Muscle layer of colon (tissue), 2 donors: Measurements from ENCODE around the gene RBM26.
"Not testable (repeated sequence)": the region's sequence is repeated elsewhere in the genome, so short reads cannot be mapped to it uniquely, and the experiment has no call there.

Source experiments
- H3K27ac ChIP-seq: one replicate; pipeline ENCODE4 v1.7.0; 2013; ENCODE audit warnings: low read depth, mild to moderate bottlenecking, low read length, moderate library complexity
- H3K27me3 ChIP-seq, 2 donors: one replicate each; pipeline ENCODE4 v1.7.0; 2013; ENCODE audit warnings: low read length in 2 of 2, mild to moderate bottlenecking in 2 of 2; ENCODE audit not compliant: insufficient read depth in 2 of 2, control insufficient read depth in 1 of 2
- H3K36me3 ChIP-seq: one replicate; pipeline ENCODE4 v1.7.0; 2013; ENCODE audit warnings: mild to moderate bottlenecking, low read length; ENCODE audit not compliant: insufficient read depth
- H3K4me1 ChIP-seq: one replicate; pipeline ENCODE4 v1.7.0; 2013; ENCODE audit warnings: mild to moderate bottlenecking, low read length; ENCODE audit not compliant: insufficient read depth
- H3K4me3 ChIP-seq, 2 donors: one replicate each; pipeline ENCODE4 v1.7.0; 2013; ENCODE audit warnings: low read length in 2 of 2, low read depth in 1 of 2, mild to moderate bottlenecking in 1 of 2, moderate library complexity in 1 of 2
- H3K9ac ChIP-seq: one replicate; pipeline ENCODE4 v1.7.0; 2013; ENCODE audit warnings: low read length
- H3K9me3 ChIP-seq: one replicate; pipeline ENCODE4 v1.7.0; 2013; ENCODE audit warnings: mild to moderate bottlenecking, low read length
- donor health status: abdominal sarcoma.
- donor health status: Adenocarcinoma of cecum.

RBM26 gene

DNA sequence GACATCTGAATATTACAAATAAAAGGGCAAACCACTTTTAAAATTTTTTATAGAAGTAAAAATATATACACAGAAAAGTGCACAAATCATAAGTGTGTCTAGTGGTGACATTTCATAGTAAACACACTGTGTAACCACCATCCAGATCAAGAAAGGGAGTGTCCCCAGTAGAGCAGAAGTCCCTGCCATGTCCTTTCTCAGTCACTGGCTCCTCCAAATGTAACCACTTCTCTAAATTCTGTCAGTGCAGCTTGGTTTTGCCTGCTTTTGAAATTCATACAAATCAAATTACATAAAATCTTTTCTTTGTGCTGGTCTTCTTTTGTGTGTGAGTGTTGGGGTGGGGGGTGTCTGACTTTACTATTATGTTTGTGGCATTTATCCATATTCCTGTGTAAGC is 116.5 kb downstream of the RBM26 start:
- Histone ChIP-seq H3K9me3 (no peaks in the 10 kb centered on the region), H3K9ac (no peak overlapping the region), H3K27me3 (no peaks in the 10 kb centered on the region), H3K4me1 (no peaks in the 10 kb centered on the region), H3K4me3 (no peak overlapping the region), H3K27ac (no peak overlapping the region), H3K36me3 (no peaks in the 10 kb centered on the region)

DNA sequence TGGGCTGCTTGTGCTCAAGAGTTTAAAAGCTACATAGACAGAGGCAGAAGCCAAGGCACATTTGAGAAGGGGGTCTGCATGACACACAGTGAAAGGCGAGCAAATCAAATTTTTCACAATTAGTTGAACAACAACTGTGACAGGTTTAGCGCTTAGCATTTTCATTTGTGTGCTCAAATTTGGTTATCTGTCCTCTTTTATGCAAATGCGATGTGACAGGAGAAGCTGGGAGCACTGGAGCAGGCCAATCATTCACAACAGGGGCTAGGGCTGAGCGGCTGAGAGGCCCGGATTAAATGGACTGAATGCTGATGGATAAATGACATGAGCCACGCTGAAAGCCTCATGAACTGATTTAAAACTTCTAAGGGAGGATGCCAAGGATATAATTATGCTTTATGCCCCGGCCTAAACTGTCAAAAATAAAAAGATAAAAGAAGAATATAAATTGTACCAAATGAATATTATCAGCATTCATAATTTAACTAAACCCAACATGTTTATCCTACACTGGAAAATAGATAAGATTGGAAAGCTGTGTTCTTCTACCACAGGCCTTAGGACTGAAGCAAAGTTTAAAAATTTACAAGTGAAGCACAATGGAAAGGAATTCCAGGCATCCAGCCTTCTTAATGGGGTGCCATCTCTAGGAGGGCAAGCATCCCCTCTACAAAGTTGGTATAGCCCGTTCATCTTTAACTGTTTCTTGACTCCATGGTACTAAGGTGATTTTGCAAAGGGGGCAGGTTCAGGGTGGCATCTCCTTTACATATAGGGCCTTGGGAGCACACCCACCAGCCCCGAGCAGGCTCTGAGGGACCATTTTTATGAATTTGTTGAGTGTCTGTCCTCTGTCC is 117.9 kb downstream of the RBM26 start:
- no peak overlapping the region for H3K27ac ChIP-seq
- no peak overlapping the region for H3K4me3 ChIP-seq
- H3K9ac ChIP-seq = no peak overlapping the region
- no peaks in the 10 kb centered on the region for H3K9me3 ChIP-seq
- no peaks in the 10 kb centered on the region for H3K4me1 ChIP-seq
- H3K27me3 ChIP-seq = no peaks in the 10 kb centered on the region
- H3K36me3 ChIP-seq = no peaks in the 10 kb centered on the region

- no peak overlapping the region for H3K27ac ChIP-seq
- no peaks in the 10 kb centered on the region for H3K27me3 ChIP-seq
- H3K4me3 ChIP-seq = no peak overlapping the region
- H3K36me3 ChIP-seq = no peaks in the 10 kb centered on the region
- no peaks in the 10 kb centered on the region for H3K4me1 ChIP-seq
- no peak overlapping the region for H3K9ac ChIP-seq
- H3K9me3 ChIP-seq = no peaks in the 10 kb centered on the region
Measured at GRCh38 chr13:79285159-79285558, 120.9 kb downstream of the RBM26 start.

DNA sequence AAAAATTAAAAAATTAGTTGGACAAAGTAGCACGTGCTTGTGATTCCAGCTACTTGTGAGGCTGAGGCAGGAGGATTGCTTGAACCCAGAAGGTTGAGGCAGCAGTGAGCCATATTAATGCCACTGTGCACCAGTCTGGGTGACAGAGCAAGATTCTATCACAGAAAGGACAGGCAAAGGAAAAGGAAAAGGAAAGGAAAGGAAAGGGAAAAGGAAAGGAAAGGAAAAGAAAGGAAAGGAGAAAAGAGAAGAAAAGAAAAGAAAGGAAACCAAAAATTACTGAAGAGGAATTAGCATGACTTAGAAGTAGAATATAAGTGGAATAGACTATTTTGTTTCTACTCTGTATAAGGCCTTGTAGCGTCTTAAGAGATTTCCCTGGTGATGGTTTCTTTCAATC is 122.3 kb downstream of the RBM26 start:
- Histone ChIP-seq H3K27me3 (no peaks in the 10 kb centered on the region), H3K4me1 (no peaks in the 10 kb centered on the region), H3K36me3 (no peaks in the 10 kb centered on the region), H3K9me3 (no peaks in the 10 kb centered on the region), H3K4me3 (no peak overlapping the region), H3K27ac (no peak overlapping the region), H3K9ac (no peak overlapping the region)

GRCh38 chr13:79282976-79283375 is 123.1 kb downstream of the RBM26 start:
- H3K27ac ChIP-seq = no peak overlapping the region
- H3K36me3 ChIP-seq = no peaks in the 10 kb centered on the region
- no peaks in the 10 kb centered on the region for H3K9me3 ChIP-seq
- no peaks in the 10 kb centered on the region for H3K27me3 ChIP-seq
- H3K4me3 ChIP-seq = no peak overlapping the region
- no peak overlapping the region for H3K9ac ChIP-seq
- H3K4me1 ChIP-seq = no peaks in the 10 kb centered on the region

- Histone ChIP-seq H3K27ac (no peak overlapping the region), H3K9me3 (no peaks in the 10 kb centered on the region), H3K9ac (no peak overlapping the region)
Measured at GRCh38 chr13:79282508-79282907, 123.5 kb downstream of the RBM26 start.

GRCh38 chr13:79281339-79281747 is 124.7 kb downstream of the RBM26 start:
- no peaks in the 10 kb centered on the region for H3K36me3 ChIP-seq
- no peaks in the 10 kb centered on the region for H3K27me3 ChIP-seq
- H3K9me3 ChIP-seq = no peaks in the 10 kb centered on the region
- H3K9ac ChIP-seq = no peak overlapping the region
- no peaks in the 10 kb centered on the region for H3K4me1 ChIP-seq
- H3K4me3 ChIP-seq = no peak overlapping the region
- no peak overlapping the region for H3K27ac ChIP-seq

More at GRCh38 chr13:79282508-79282907, 123.5 kb downstream of the RBM26 start:
- Histone ChIP-seq H3K4me1 (no peaks in the 10 kb centered on the region), H3K4me3 (no peak overlapping the region), H3K36me3 (no peaks in the 10 kb centered on the region), H3K27me3 (no peaks in the 10 kb centered on the region)

GRCh38 chr13:79279735-79280134 is 126.3 kb downstream of the RBM26 start:
- H3K9me3 ChIP-seq, H3K36me3 ChIP-seq, H3K9ac ChIP-seq, H3K27ac ChIP-seq, H3K27me3 ChIP-seq, H3K4me3 ChIP-seq, H3K4me1 ChIP-seq: not testable (repeated sequence)

GRCh38 chr13:79273045-79273444 is 133.0 kb downstream of the RBM26 start:
- no peaks in the 10 kb centered on the region for H3K27me3 ChIP-seq
- H3K9ac ChIP-seq = no peak overlapping the region
- H3K9me3 ChIP-seq = no peaks in the 10 kb centered on the region
- H3K27ac ChIP-seq = no peak overlapping the region
- no peak overlapping the region for H3K4me3 ChIP-seq
- H3K4me1 ChIP-seq = no peaks in the 10 kb centered on the region
- H3K36me3 ChIP-seq = no peaks in the 10 kb centered on the region

DNA sequence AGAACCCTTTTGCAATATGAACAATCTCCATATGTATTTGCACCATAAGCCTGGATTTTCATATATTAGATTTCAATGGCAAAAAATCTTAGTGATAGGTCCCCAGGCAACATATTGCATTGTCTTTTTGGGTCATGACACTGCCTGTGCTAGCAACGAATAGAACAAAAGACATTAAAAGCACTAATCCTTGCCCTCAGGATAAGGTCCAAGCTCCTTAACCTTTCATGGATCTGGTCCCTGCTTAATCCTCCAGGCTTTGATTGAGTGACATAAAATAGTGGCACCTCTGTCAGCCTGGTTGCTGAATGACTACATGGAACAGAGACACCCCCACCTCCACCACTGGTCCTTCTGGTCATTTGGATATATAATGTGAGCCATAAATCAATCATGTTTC is 134.4 kb downstream of the RBM26 start:
- no peaks in the 10 kb centered on the region for H3K4me1 ChIP-seq
- H3K9ac ChIP-seq = no peak overlapping the region
- no peaks in the 10 kb centered on the region for H3K9me3 ChIP-seq
- no peaks in the 10 kb centered on the region for H3K36me3 ChIP-seq
- H3K27me3 ChIP-seq = no peaks in the 10 kb centered on the region
- H3K27ac ChIP-seq = no peak overlapping the region
- H3K4me3 ChIP-seq = no peak overlapping the region

GRCh38 chr13:79270859-79271258 is 135.2 kb downstream of the RBM26 start:
- no peaks in the 10 kb centered on the region for H3K36me3 ChIP-seq
- H3K27ac ChIP-seq = no peak overlapping the region
- no peaks in the 10 kb centered on the region for H3K27me3 ChIP-seq
- no peak overlapping the region for H3K4me3 ChIP-seq
- no peak overlapping the region for H3K9ac ChIP-seq
- no peaks in the 10 kb centered on the region for H3K9me3 ChIP-seq
- no peaks in the 10 kb centered on the region for H3K4me1 ChIP-seq
